HCT116 (cell line): ENCODE data around the gene ZNF777. TPM values are rescaled to one million over a fixed set of nuclear protein-coding genes. Genes with fewer than 3 reads are reported as not detected.
A peak's percentile ranks its signal among the peaks of the same experiment; 100 is the strongest.

Experiments used
- ATAC-seq: fragments of 200-7000 bp; cut with Tn5 transposase; 2 replicates; pipeline ENCODE4 v1.9.1; 2020; ENCODE audit warnings: mild to moderate bottlenecking, moderate library complexity
- BruUV-seq: library from RNA; stranded (reverse); fragments of 400-500 nt; replicated peaks from 2 replicates; lab custom pipeline; 2021; lab: Mats Ljungman, UMichigan
- CTCF ChIA-PET: fragments of 300-600 bp; sonication (Branson Sonifier 250); formaldehyde crosslinking; loops from one replicate; lab custom pipeline; 2021; ENCODE audit warnings: antibody characterized with exemption; lab: Charles Lee
- POLR2A ChIA-PET: fragments of 300-600, 350-600 bp; sonication (Branson Sonifier 250); formaldehyde crosslinking; loops from one replicate; lab custom pipeline; 2021; ENCODE audit warnings: antibody characterized with exemption; lab: Charles Lee
- RAD21 ChIA-PET, 2 experiments: fragments of 300-600 bp; sonication (Branson Sonifier 250); formaldehyde crosslinking; loops; one replicate each; lab custom pipeline; 2023; ENCODE audit warnings: low total read pairs in 2 of 2; ENCODE audit not compliant: uncharacterized antibody in 2 of 2, unreplicated experiment in 2 of 2, low non-redundant PET in 1 of 2; lab: Charles Lee
- DNase-seq: peaks from one replicate; pipeline ENCODE4 v3.0.0-alpha.2; 2010; ENCODE audit warnings: low read depth, low spot score
- H2AFZ ChIP-seq: fragments of 200-600 bp; shearing (Covaris generic), sonication (generic); 2 replicates; pipeline ENCODE4 v1.6.1; 2017; ENCODE audit warnings: low read depth, mixed run types, mixed read lengths, antibody characterized with exemption, low read length; ENCODE audit not compliant: poor library complexity, severe bottlenecking
- H3K27ac ChIP-seq: 2 replicates; pipeline ENCODE4 v1.5.1; 2012; ENCODE audit warnings: low read depth, low read length
- H3K27me3 ChIP-seq: fragments of 200-600 bp; sonication (generic); 2 replicates; pipeline ENCODE4 v1.6.1; 2016; ENCODE audit warnings: mixed run types, low read length, mixed read lengths; ENCODE audit not compliant: insufficient read depth
- H3K36me3 ChIP-seq, 2 experiments: fragments of 200-500 bp in 1 of 2; fragments of 200-600 bp in 1 of 2; sonication (Bioruptor generic) in 1 of 2; sonication (generic) in 1 of 2; 2 replicates each; pipeline versions ENCODE4 v1.5.1 to v1.6.1; 2014 to 2016; ENCODE audit warnings: low read length in 2 of 2, inconsistent platforms in 1 of 2, mixed read lengths in 1 of 2, mixed run types in 1 of 2; ENCODE audit not compliant: insufficient read depth in 2 of 2, control insufficient read depth in 1 of 2
- H3K4me1 ChIP-seq, 2 experiments: fragments of 200-600 bp in 1 of 2; sonication (generic) in 1 of 2; 2 replicates each; pipeline versions ENCODE4 v1.5.1 to v1.6.1; 2012 to 2017; ENCODE audit warnings: low read length in 2 of 2, inconsistent platforms in 1 of 2, mild to moderate bottlenecking in 1 of 2, mixed read lengths in 1 of 2, mixed run types in 1 of 2, moderate library complexity in 1 of 2; ENCODE audit not compliant: insufficient read depth in 2 of 2, control insufficient read depth in 1 of 2
- H3K4me2 ChIP-seq: fragments of 200-600 bp; sonication (generic); 2 replicates; pipeline ENCODE4 v1.6.1; 2017; ENCODE audit warnings: mixed run types, low read length, mixed read lengths
- H3K4me3 ChIP-seq, 2 experiments: fragments of 200-600 bp in 1 of 2; sonication (generic) in 1 of 2; replicated peaks in 1 of 2; 2 replicates each; pipeline ENCODE4 v1.5.1; 2011 to 2016; ENCODE audit warnings: low read length in 2 of 2, control low read depth in 1 of 2, low read depth in 1 of 2, mild to moderate bottlenecking in 1 of 2, mixed read lengths in 1 of 2, mixed run types in 1 of 2
- H3K79me2 ChIP-seq: fragments of 200-600 bp; sonication (generic); 2 replicates; pipeline ENCODE4 v1.6.1; 2017; ENCODE audit warnings: mild to moderate bottlenecking, mixed run types, low read length, moderate library complexity, mixed read lengths; ENCODE audit not compliant: insufficient read depth
- H3K9ac ChIP-seq: fragments of 200-600 bp; sonication (generic); 2 replicates; pipeline ENCODE4 v1.6.1; 2016; ENCODE audit warnings: low read length, mixed read lengths
- H3K9me2 ChIP-seq: fragments of 200-600 bp; sonication (generic), shearing (Covaris generic); 2 replicates; pipeline ENCODE4 v1.6.1; 2017; ENCODE audit warnings: mixed run types, mild to moderate bottlenecking, moderate library complexity; ENCODE audit not compliant: insufficient read depth
- H3K9me3 ChIP-seq, 2 experiments: fragments of 200-500 bp in 1 of 2; fragments of 200-600 bp in 1 of 2; sonication (Bioruptor generic) in 1 of 2; sonication (generic) in 1 of 2; 2 replicates each; pipeline ENCODE4 v1.6.1; 2014 to 2017; ENCODE audit warnings: low read length in 2 of 2, mixed read lengths in 2 of 2, inconsistent platforms in 1 of 2, low read depth in 1 of 2, mild to moderate bottlenecking in 1 of 2, mixed run types in 1 of 2, moderate library complexity in 1 of 2; ENCODE audit not compliant: control insufficient read depth in 1 of 2, insufficient read depth in 1 of 2
- H4K20me1 ChIP-seq: fragments of 200-600 bp; sonication (generic), shearing (Covaris generic); 2 replicates; pipeline ENCODE4 v1.6.1; 2017; ENCODE audit warnings: mixed run types, mild to moderate bottlenecking, moderate library complexity; ENCODE audit not compliant: insufficient read depth
- ATF3 ChIP-seq: IDR thresholded peaks from 2 replicates; pipeline ENCODE4 v1.6.1; 2012
- CTCF ChIP-seq, 3 experiments: fragments of 200-600 bp in 1 of 3; sonication (generic) in 1 of 3; IDR thresholded peaks in 2 of 3; conservative IDR thresholded peaks in 1 of 3; 2 replicates each; pipeline ENCODE4 v1.5.1; 2012 to 2017; ENCODE audit warnings: low read depth in 2 of 3, low read length in 2 of 3, antibody characterized with exemption in 1 of 3, borderline replicate concordance in 1 of 3, control low read depth in 1 of 3, mild to moderate bottlenecking in 1 of 3, mixed read lengths in 1 of 3, mixed run types in 1 of 3, moderate library complexity in 1 of 3; ENCODE audit not compliant: insufficient read depth in 1 of 3
- ELF1 ChIP-seq: IDR thresholded peaks from 2 replicates; pipeline ENCODE4 v1.6.1; 2012; ENCODE audit warnings: low read depth, borderline replicate concordance
- EZH2phosphoT487 ChIP-seq: fragments of 200-600 bp; IDR thresholded peaks from 2 replicates; pipeline ENCODE4 v1.6.1; 2018; ENCODE audit warnings: antibody characterized with exemption, borderline replicate concordance
- FOSL1 ChIP-seq: IDR thresholded peaks from 2 replicates; pipeline ENCODE4 v1.6.1; 2012; ENCODE audit warnings: low read depth
- MAX ChIP-seq: IDR thresholded peaks from 2 replicates; pipeline ENCODE4 v1.6.1; 2012
- POLR2A ChIP-seq: IDR thresholded peaks from 2 replicates; pipeline ENCODE4 v1.7.0; 2011; ENCODE audit warnings: borderline replicate concordance; ENCODE audit not compliant: insufficient read depth, insufficient read length; ENCODE audit errors: extremely low read depth
- RAD21 ChIP-seq: IDR thresholded peaks from 2 replicates; pipeline ENCODE4 v1.6.1; 2012; ENCODE audit warnings: low read depth, mild to moderate bottlenecking
- REST ChIP-seq: IDR thresholded peaks from 2 replicates; pipeline ENCODE4 v1.6.1; 2012; ENCODE audit warnings: low read depth
- SIN3A ChIP-seq: IDR thresholded peaks from 2 replicates; pipeline ENCODE4 v1.6.1; 2012; ENCODE audit warnings: low read depth
- SP1 ChIP-seq: IDR thresholded peaks from 2 replicates; pipeline ENCODE4 v1.6.1; 2012; ENCODE audit warnings: low read depth
- SRF ChIP-seq: IDR thresholded peaks from 2 replicates; pipeline ENCODE4 v1.6.1; 2012; ENCODE audit warnings: low read depth
- TCF7L2 ChIP-seq: IDR thresholded peaks from 2 replicates; pipeline ENCODE4 v1.7.0; 2011; ENCODE audit warnings: borderline replicate concordance, inconsistent platforms; ENCODE audit not compliant: insufficient read depth, insufficient read length; ENCODE audit errors: extremely low read depth
- intact Hi-C: fragments of 100-400 bp; cut with micrococcal nuclease; formaldehyde crosslinking; loops from 2 replicates; pipeline ENCODE4 v1.10.0; 2022
- total RNA-seq: library from RNA; stranded (reverse); gene quantifications from one replicate; pipeline ENCODE4 v1.2.1, GENCODE V29; 2021; ENCODE audit not compliant: unreplicated experiment

ZNF777 gene
- total RNA-seq, 1 experiment from 2014 or later = 15.6 TPM

- Histone ChIP-seq H3K4me3 (no peak overlapping the region), H3K4me2 (no peak overlapping the region), H3K9me2 (no peaks in the 10 kb centered on the region), H3K9me3 (peaks cover 0 to 3% of the 10 kb centered on the region in 2 experiments; a peak in 1 of 4 replicates), H2AFZ (no peak overlapping the region), H3K9ac (no peak overlapping the region), H3K36me3 (peaks cover 0 to 5% of the 10 kb centered on the region in 2 experiments; a peak in 3 of 4 replicates), H4K20me1 (no peaks in the 10 kb centered on the region), H3K4me1 (no peaks in the 10 kb centered on the region), H3K27ac (no peak overlapping the region), H3K79me2 (no peaks in the 10 kb centered on the region), H3K27me3 (no peaks in the 10 kb centered on the region)
- POLR2A ChIA-PET = no interaction called here
- RAD21 ChIA-PET = no interaction called here
- ATAC-seq (peak; percentile 47; the same call in 1 of the 2 replicates), DNase-seq (no peak)
- CTCF ChIA-PET = no interaction called here
- no TSS peak for BruUV-seq
- intact Hi-C loops = no loop called here
- TF ChIP-seq SRF = no peak
- TF ChIP-seq ATF3 = no peak
- TF ChIP-seq EZH2phosphoT487 = no peak
- TF ChIP-seq FOSL1 = no peak
- peak; percentile 14; the same call in 1 of the 2 replicates for TF ChIP-seq RAD21
These were observed 7.3 kb upstream of the ZNF777 start for GRCh38 chr7:149468208-149468607.

GRCh38 chr7:149467321-149467859, 6.5 kb upstream of the ZNF777 start:
- Histone ChIP-seq H3K9me3 (peaks cover 0 to 3% of the 10 kb centered on the region in 2 experiments; a peak in 1 of 4 replicates), H3K9me2 (no peaks in the 10 kb centered on the region), H3K4me3 (no peak overlapping the region), H3K27ac (no peak overlapping the region), H3K4me1 (no peaks in the 10 kb centered on the region), H3K9ac (no peak overlapping the region), H3K36me3 (no peaks in the 10 kb centered on the region), H3K79me2 (no peaks in the 10 kb centered on the region), H3K27me3 (no peaks in the 10 kb centered on the region), H4K20me1 (no peaks in the 10 kb centered on the region), H2AFZ (no peak overlapping the region), H3K4me2 (no peak overlapping the region)
- DNase-seq (no peak), ATAC-seq (no peak)
- RAD21 ChIA-PET = no interaction called here
- POLR2A ChIA-PET = no interaction called here
- BruUV-seq = no TSS peak
- CTCF ChIA-PET = no interaction called here
- intact Hi-C loops = no loop called here
- TF ChIP-seq REST (no peak), TCF7L2 (no peak), MAX (no peak), ELF1 (no peak), SP1 (no peak), RAD21 (no peak), SIN3A (no peak), CTCF (IDR thresholded peaks at IDR 0.05 in 2 of 3, conservative IDR thresholded peaks at IDR 0.05 in 1 of 3; ENCODE audit: borderline replicate concordance in 1 of 3, insufficient read depth in 1 of 3, low read depth in 2 of 3, low read length in 2 of 3) (no peak), POLR2A (no peak), ATF3 (no peak)
